Dendritic cell treated with granulocyte-macrophage colony-stimulating factor and Interleukin-4, amounts not matched to agents 40 ng/mL and 50 ng/mL, for 4 days (primary cell): ENCODE data around the gene HIPK1.

Experiments used
- H3K27ac Mint-ChIP-seq: one replicate; pipeline ENCODE4 v1.8.0; 2022; ENCODE audit warnings: mild to moderate bottlenecking, mixed read lengths
- H3K27me3 Mint-ChIP-seq: one replicate; pipeline ENCODE4 v1.8.0; 2022; ENCODE audit warnings: mild to moderate bottlenecking, mixed read lengths
- H3K36me3 Mint-ChIP-seq: one replicate; pipeline ENCODE4 v1.8.0; 2022; ENCODE audit warnings: low read depth, mixed read lengths
- H3K4me1 Mint-ChIP-seq: one replicate; pipeline ENCODE4 v1.8.0; 2022; ENCODE audit warnings: low read depth, mixed read lengths
- H3K4me3 Mint-ChIP-seq: one replicate; pipeline ENCODE4 v1.8.0; 2022; ENCODE audit warnings: mild to moderate bottlenecking, moderate library complexity, mixed read lengths
- H3K9me3 Mint-ChIP-seq: one replicate; pipeline ENCODE4 v1.8.0; 2022; ENCODE audit warnings: mixed read lengths
- intact Hi-C: fragments of 100-400 bp; cut with micrococcal nuclease; formaldehyde crosslinking; loops from one replicate; pipeline ENCODE4 v1.15.0; 2022

Gene HIPK1

DNA sequence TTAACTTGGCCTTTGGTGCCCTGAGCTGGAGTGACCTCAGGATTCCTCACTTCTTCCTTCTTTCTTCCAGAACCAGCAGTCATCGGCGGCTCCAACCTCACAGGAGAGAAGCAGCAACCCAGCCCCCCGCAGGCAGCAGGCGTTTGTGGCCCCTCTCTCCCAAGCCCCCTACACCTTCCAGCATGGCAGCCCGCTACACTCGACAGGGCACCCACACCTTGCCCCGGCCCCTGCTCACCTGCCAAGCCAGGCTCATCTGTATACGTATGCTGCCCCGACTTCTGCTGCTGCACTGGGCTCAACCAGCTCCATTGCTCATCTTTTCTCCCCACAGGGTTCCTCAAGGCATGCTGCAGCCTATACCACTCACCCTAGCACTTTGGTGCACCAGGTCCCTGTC is 43.8 kb downstream of the HIPK1 start:
- Mint-ChIP-seq H3K36me3 (peaks cover 79% of the 10 kb centered on the region), H3K9me3 (no peaks in the 10 kb centered on the region), H3K4me1 (peaks cover 22% of the 10 kb centered on the region), H3K4me3 (no peak overlapping the region), H3K27me3 (no peaks in the 10 kb centered on the region), H3K27ac (peak overlapping the region; percentile 4)
- intact Hi-C loops: loop anchor here (10.0 kb wide), 1 partner anchor 452 kb away; no protein-coding TSS in a partner anchor

DNA sequence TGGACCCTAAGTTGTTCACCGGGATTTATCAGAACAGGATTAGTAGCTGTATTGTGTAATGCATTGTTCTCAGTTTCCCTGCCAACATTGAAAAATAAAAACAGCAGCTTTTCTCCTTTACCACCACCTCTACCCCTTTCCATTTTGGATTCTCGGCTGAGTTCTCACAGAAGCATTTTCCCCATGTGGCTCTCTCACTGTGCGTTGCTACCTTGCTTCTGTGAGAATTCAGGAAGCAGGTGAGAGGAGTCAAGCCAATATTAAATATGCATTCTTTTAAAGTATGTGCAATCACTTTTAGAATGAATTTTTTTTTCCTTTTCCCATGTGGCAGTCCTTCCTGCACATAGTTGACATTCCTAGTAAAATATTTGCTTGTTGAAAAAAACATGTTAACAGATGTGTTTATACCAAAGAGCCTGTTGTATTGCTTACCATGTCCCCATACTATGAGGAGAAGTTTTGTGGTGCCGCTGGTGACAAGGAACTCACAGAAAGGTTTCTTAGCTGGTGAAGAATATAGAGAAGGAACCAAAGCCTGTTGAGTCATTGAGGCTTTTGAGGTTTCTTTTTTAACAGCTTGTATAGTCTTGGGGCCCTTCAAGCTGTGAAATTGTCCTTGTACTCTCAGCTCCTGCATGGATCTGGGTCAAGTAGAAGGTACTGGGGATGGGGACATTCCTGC is 46.2 kb downstream of the HIPK1 start:
- Mint-ChIP-seq H3K36me3 (peaks cover 61% of the 10 kb centered on the region), H3K9me3 (no peaks in the 10 kb centered on the region), H3K4me3 (peak overlapping the region; percentile 20), H3K27me3 (no peaks in the 10 kb centered on the region), H3K4me1 (peaks cover 41% of the 10 kb centered on the region), H3K27ac (peak overlapping the region; percentile 83)
- intact Hi-C loops: loop anchor here (5.0 to 10.0 kb wide), 3 partner anchors 107 to 449 kb away; no protein-coding TSS in a partner anchor

DNA sequence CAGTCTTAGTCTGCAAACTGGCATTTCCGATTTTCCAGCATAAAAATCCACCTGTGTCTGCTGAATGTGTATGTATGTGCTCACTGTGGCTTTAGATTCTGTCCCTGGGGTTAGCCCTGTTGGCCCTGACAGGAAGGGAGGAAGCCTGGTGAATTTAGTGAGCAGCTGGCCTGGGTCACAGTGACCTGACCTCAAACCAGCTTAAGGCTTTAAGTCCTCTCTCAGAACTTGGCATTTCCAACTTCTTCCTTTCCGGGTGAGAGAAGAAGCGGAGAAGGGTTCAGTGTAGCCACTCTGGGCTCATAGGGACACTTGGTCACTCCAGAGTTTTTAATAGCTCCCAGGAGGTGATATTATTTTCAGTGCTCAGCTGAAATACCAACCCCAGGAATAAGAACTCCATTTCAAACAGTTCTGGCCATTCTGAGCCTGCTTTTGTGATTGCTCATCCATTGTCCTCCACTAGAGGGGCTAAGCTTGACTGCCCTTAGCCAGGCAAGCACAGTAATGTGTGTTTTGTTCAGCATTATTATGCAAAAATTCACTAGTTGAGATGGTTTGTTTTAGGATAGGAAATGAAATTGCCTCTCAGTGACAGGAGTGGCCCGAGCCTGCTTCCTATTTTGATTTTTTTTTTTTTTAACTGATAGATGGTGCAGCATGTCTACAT is 47.6 kb downstream of the HIPK1 start:
- Mint-ChIP-seq H3K27ac (peak overlapping the region; percentile 83), H3K27me3 (no peaks in the 10 kb centered on the region), H3K4me1 (peaks cover 55% of the 10 kb centered on the region), H3K9me3 (no peaks in the 10 kb centered on the region), H3K36me3 (peaks cover 55% of the 10 kb centered on the region), H3K4me3 (no peak overlapping the region)
- intact Hi-C loops: loop anchor here (5.0 to 10.0 kb wide), 3 partner anchors 106 to 448 kb away; no protein-coding TSS in a partner anchor

DNA sequence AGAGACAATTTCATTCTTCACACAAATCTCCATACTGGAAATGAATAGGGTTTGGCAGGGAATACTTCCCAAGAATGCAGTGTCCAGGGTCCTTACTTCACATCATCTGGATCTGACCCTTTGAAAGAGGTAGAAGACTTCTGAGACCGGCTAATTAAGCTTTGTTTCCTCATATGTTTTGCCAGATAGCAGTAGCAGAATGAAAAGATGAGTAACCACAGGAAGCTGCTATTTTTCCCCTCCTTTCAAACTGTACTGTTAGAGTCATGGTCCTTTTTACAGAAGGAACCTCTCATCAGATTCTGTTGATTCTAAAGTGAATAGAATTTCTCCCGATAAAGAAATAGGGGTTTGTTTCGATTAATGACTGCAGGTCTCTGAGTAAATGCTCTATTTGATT is 48.8 kb downstream of the HIPK1 start:
- H3K4me3 Mint-ChIP-seq: no peak overlapping the region
- peaks cover 66% of the 10 kb centered on the region for H3K4me1 Mint-ChIP-seq
- peaks cover 43% of the 10 kb centered on the region for H3K36me3 Mint-ChIP-seq
- intact Hi-C loops: loop anchor here (1.0 to 10.0 kb wide), 4 partner anchors 104 to 447 kb away; no protein-coding TSS in a partner anchor
- no peaks in the 10 kb centered on the region for H3K27me3 Mint-ChIP-seq
- no peak overlapping the region for H3K27ac Mint-ChIP-seq
- no peaks in the 10 kb centered on the region for H3K9me3 Mint-ChIP-seq

DNA sequence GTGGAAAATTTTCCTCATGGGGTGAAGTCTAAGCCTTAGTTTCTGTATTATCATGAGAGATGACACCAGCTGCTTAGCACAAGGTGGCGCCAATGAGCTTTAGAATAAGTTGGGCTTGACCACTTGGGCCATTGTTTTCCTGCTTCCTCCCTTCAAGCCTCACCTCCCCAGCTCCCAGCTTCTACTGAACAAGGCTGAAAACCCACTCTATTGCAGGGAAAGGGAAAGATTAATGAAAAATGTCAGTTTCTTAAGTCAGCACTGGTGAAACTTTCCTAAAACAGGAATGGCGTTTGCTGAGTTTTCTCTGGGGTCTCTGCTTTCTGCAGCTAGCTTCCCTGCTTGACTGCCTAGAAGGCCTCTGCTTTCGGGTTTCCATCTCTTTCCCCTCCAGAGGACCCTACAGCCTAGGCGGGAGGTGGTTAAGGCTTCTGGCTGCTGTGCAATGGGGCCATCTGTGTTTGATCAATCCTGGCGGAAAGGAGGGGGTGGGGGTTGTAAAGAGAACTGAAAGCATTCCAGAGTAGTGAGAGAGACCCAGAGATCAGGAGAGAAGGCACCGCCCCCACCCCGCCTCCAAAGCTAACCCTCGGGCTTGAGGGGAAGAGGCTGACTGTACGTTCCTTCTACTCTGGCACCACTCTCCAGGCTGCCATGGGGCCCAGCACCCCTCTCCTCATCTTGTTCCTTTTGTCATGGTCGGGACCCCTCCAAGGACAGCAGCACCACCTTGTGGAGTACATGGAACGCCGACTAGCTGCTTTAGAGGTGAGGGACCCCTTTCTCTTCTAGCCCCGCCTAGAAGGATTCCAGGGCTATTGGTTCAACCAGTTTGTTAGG is 50.0 kb downstream of the HIPK1 start, which contains the start of gene OLFML3:
TSS of gene OLFML3 (plus strand) at position 612 of the 840 bp plus-strand sequence. CDS start at position 655, 43 bp downstream.
- Mint-ChIP-seq H3K9me3 (no peaks in the 10 kb centered on the region), H3K4me3 (peak within 1 kb of the TSS; percentile 63), H3K27me3 (peaks cover 7% of the 10 kb centered on the region), H3K27ac (peak within 1 kb of the TSS; percentile 67), H3K4me1 (peaks cover 76% of the 10 kb centered on the region), H3K36me3 (peaks cover 31% of the 10 kb centered on the region)
- intact Hi-C loops: loop anchor here (1.0 to 10.0 kb wide), 4 partner anchors 103 to 446 kb away; no protein-coding TSS in a partner anchor

DNA sequence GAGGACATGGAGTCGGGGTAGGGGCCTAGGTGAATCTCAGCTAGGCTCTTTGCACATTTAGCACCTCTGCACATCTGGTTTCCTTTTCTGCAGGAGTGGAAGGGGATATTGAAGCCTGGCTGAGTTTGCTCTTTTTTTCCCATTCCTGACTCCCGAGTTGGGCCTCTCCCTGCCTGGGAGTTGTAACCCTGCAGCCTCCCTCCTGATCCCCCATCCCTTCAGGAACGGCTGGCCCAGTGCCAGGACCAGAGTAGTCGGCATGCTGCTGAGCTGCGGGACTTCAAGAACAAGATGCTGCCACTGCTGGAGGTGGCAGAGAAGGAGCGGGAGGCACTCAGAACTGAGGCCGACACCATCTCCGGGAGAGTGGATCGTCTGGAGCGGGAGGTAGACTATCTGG is 51.0 kb downstream of the HIPK1 start:
- no peak overlapping the region for H3K4me3 Mint-ChIP-seq
- H3K27ac Mint-ChIP-seq: no peak overlapping the region
- no peaks in the 10 kb centered on the region for H3K9me3 Mint-ChIP-seq
- H3K36me3 Mint-ChIP-seq: peaks cover 21% of the 10 kb centered on the region
- H3K4me1 Mint-ChIP-seq: peaks cover 76% of the 10 kb centered on the region
- intact Hi-C loops: no loop called here
- peaks cover 10% of the 10 kb centered on the region for H3K27me3 Mint-ChIP-seq

DNA sequence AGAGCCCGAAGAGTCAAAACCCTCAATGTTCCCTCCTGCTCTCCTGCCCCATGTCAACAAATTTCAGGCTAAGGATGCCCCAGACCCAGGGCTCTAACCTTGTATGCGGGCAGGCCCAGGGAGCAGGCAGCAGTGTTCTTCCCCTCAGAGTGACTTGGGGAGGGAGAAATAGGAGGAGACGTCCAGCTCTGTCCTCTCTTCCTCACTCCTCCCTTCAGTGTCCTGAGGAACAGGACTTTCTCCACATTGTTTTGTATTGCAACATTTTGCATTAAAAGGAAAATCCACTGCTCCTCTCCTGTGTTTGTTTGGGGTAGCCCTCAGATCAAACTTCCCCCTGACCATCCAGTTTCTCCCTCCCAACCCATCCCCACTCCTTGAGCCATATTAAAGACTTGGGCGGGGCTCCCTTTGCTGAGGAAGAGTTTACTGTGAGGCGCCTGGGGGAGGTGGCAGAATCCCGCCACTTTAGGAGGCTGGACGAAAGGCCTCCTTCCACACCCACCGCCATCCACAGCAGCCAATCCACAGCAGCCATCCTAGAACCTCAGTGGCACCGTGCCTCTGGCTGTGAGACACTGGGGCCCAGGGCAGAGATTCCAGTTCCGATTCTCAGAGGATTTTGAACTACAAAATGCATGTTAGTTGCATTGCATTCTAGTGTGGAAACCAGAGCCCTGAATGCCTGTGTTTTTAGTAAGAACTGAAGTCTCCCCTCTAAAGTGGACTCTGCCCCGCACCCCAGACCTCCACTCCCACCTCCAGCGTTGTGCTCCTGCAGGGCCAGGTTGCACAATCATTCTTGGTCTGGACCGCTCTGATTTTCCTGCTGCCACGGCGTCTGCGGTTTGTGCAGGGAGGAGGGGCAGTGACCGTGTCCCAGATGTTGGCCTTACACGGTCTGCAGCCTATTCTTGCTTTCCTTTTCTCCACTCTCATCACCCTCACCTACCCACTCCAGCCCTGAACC is 53.1 kb downstream of the HIPK1 start:
- no peaks in the 10 kb centered on the region for H3K9me3 Mint-ChIP-seq
- peak overlapping the region; percentile 42 for H3K27ac Mint-ChIP-seq

DNA sequence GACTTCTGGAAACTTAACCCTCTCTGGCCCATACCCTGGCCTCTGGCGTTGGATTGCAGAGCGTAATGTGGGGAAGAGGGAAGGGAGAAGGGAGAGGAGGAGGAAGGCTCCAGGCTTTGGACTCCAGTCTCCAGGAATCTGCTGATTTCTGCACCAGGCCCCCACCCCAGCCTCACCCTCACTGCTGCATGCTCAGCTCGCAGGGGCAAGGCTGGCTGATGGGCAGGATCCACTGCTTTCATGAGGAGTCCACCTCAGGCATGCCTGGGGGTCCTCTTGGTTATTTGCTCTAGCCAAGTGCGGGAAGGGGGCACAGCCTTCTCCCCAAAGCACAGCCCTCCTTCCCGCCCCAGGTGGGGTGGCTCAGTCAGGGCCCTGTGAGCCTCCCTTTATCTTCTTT is 53.8 kb downstream of the HIPK1 start:
- H3K36me3 Mint-ChIP-seq: peaks cover 12% of the 10 kb centered on the region
- H3K27ac Mint-ChIP-seq: no peak overlapping the region
- H3K4me3 Mint-ChIP-seq: peak overlapping the region; percentile 48
- H3K27me3 Mint-ChIP-seq: peaks cover 10% of the 10 kb centered on the region
- H3K4me1 Mint-ChIP-seq: peaks cover 65% of the 10 kb centered on the region
- intact Hi-C loops: no loop called here
- no peaks in the 10 kb centered on the region for H3K9me3 Mint-ChIP-seq

More for the DNA sequence above, 53.1 kb downstream of the HIPK1 start:
- Mint-ChIP-seq H3K4me3 (peak overlapping the region; percentile 48), H3K4me1 (peaks cover 65% of the 10 kb centered on the region), H3K36me3 (peaks cover 12% of the 10 kb centered on the region), H3K27me3 (peaks cover 10% of the 10 kb centered on the region)
- intact Hi-C loops: no loop called here

DNA sequence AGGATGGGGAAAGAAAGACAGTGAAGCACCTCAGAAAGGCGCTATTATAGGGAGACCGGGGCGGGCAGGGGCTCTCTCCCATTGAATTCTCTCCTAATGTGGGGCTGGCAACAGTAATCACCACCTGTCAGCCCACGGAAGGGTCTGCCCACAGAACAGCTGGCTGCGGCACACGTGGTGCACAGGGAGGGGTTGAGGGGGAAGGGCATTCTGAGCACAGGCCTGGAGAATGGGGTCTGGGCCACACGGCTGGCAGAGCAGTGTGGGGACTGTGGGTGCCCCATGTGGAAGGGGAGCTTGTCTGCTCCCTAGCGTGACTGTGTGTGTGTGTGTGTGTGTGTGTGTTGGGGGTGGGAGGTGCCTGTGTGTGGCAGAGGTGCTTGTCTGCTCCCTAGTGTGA is 54.3 kb downstream of the HIPK1 start:
- peaks cover 12% of the 10 kb centered on the region for H3K36me3 Mint-ChIP-seq
- peaks cover 65% of the 10 kb centered on the region for H3K4me1 Mint-ChIP-seq
- no peak overlapping the region for H3K27ac Mint-ChIP-seq
- H3K4me3 Mint-ChIP-seq: no peak overlapping the region
- peaks cover 10% of the 10 kb centered on the region for H3K27me3 Mint-ChIP-seq
- no peaks in the 10 kb centered on the region for H3K9me3 Mint-ChIP-seq
- intact Hi-C loops: no loop called here

DNA sequence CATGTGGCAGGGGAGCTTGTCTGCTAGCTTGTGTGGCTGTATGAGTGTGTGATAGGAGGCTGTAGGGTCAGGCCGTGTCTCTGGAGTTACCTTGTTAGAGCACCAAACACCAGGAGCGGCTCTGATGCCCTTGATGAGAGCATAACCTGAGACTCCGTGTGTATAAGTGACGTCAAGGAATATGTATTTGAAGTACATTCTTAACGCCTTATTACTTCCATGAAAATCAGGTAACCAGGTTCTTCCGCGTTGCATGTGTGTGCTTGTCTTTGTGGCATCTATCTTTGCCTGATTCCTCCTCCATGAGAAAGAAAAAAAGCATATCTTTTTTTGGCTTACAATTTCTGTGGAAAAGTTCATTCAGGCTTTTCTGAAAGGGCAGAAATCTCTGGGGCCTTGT is 54.7 kb downstream of the HIPK1 start:
- H3K9me3 Mint-ChIP-seq: peaks cover 3% of the 10 kb centered on the region
- intact Hi-C loops: no loop called here
- no peak overlapping the region for H3K27ac Mint-ChIP-seq
- H3K4me1 Mint-ChIP-seq: peaks cover 61% of the 10 kb centered on the region
- peaks cover 12% of the 10 kb centered on the region for H3K36me3 Mint-ChIP-seq
- no peak overlapping the region for H3K4me3 Mint-ChIP-seq
- H3K27me3 Mint-ChIP-seq: peaks cover 10% of the 10 kb centered on the region

DNA sequence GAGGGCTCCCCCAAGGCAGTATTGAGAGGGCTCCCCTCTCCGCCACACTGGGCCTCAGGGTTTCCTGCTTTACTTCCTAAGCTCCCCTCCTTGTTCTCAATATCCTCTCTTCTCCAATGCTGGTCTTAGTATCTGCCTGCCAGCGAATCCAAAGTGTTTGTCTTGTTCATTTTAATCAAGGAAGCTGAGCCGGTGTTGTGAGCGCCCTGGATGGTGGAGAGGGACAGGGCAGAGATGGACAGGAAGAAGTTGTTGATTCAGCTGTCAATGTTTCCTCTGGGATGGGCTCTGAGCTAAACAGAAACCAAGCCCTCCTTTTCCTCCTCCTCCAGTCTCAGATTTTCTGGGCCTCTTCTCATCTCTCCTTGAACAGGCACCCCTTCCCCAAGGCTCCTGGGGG is 55.6 kb downstream of the HIPK1 start:
- Mint-ChIP-seq H3K27me3 (peaks cover 10% of the 10 kb centered on the region), H3K4me1 (peaks cover 52% of the 10 kb centered on the region), H3K27ac (no peak overlapping the region), H3K9me3 (peaks cover 12% of the 10 kb centered on the region), H3K36me3 (peaks cover 12% of the 10 kb centered on the region), H3K4me3 (no peak overlapping the region)
- intact Hi-C loops: no loop called here

DNA sequence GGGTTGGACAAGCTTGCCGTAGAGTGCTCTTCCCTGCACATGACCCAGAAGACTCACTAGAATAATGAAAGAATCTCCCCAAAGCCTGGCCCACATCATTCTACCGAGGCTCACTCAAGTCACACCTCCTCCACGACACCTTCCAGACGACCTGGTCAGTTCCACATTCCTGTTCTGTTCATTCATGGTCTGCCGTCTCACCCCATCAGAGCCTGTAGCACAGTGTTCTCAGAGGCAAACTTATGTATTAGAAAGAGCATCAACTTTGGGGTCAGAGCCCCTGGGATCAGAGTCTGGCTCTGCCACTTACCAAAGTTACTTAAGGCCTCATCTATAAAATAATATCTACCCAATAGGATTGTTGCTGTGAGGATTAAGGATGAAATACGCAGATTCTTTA is 57.7 kb downstream of the HIPK1 start:
- Mint-ChIP-seq H3K36me3 (no peaks in the 10 kb centered on the region), H3K27me3 (peaks cover 10% of the 10 kb centered on the region), H3K4me3 (no peak overlapping the region), H3K27ac (no peak overlapping the region), H3K4me1 (peaks cover 32% of the 10 kb centered on the region), H3K9me3 (peaks cover 15% of the 10 kb centered on the region)
- intact Hi-C loops: no loop called here

DNA sequence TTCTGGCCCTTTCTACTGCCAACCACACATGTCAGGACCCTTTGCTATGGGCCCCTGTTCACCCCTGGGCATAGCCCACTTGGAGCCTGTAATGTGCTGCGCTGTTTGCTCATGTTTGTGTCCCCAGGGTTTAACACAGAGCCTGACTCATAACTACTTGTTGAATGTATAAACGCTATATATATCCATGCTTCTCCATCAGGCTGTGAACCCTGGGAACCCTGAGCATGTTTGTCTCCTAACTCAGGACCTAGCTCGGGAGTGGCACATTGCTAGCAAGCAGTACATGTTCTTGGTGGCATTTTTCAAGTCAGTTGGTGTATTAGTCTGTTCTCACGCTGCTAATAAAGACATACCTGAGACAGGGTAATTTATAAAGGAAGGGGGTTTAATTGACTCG is 58.1 kb downstream of the HIPK1 start:
- intact Hi-C loops: no loop called here
- Mint-ChIP-seq H3K4me1 (peaks cover 27% of the 10 kb centered on the region), H3K36me3 (no peaks in the 10 kb centered on the region), H3K9me3 (peaks cover 15% of the 10 kb centered on the region), H3K27ac (no peak overlapping the region), H3K4me3 (no peak overlapping the region), H3K27me3 (peaks cover 10% of the 10 kb centered on the region)
